K562 (cell line): ENCODE data around the gene TRPM4. TPM values are rescaled to one million over a fixed set of nuclear protein-coding genes. Genes with fewer than 3 reads are reported as not detected.
A peak's percentile ranks its signal among the peaks of the same experiment; 100 is the strongest.
"Not testable (repeated sequence)": the region's sequence is repeated elsewhere in the genome, so short reads cannot be mapped to it uniquely, and the experiment has no call there.

Experiments used
- ATAC-seq: fragments of 200-7000 bp; cut with Tn5 transposase; 3 replicates; pipeline ENCODE4 v1.9.1; 2020; ENCODE audit warnings: moderate library complexity
- BruUV-seq: library from RNA; stranded (reverse); fragments of 400-500 nt; replicated peaks from 2 replicates; lab custom pipeline; 2021; lab: Mats Ljungman, UMichigan
- CTCF ChIA-PET: fragments of 300-600 bp; formaldehyde crosslinking; extraction: SDS; loops from one replicate; lab custom pipeline; 2021; ENCODE audit warnings: low intra/inter-chr PET ratio; lab: Yijun Ruan, JAX
- POLR2A ChIA-PET: fragments of 300-600, 350-650 bp; sonication (Branson Sonifier 250); formaldehyde crosslinking; extraction: SDS; loops from one replicate; lab custom pipeline; 2021; ENCODE audit warnings: antibody characterized with exemption, inconsistent platforms; lab: Yijun Ruan, JAX
- DNase-seq, 4 experiments: peaks; one replicate each; pipeline versions ENCODE4 v3.0.0 to v3.0.0-alpha.2; 2011 to 2018; ENCODE audit warnings: low spot score in 3 of 4, mixed read lengths in 3 of 4; ENCODE audit errors: extremely low read depth in 1 of 4
- FAIRE-seq: peaks from 2 replicates; lab custom pipeline; 2011; peaks lifted over from hg19 to GRCh38; lab: Jason Lieb, UNC
- H2AFZ ChIP-seq: 2 replicates; pipeline ENCODE4 v1.6.0; 2011; ENCODE audit warnings: low read depth, low read length, control low read depth, inconsistent platforms
- H3K27ac ChIP-seq: fragments of 200-600 bp; 3 replicates; pipeline ENCODE4 v1.8.0; 2011; ENCODE audit warnings: low read depth, mild to moderate bottlenecking, control low read depth, inconsistent platforms, low read length, moderate library complexity, mixed read lengths; ENCODE audit errors: extremely low read depth
- H3K27me3 ChIP-seq, 2 experiments: fragments of 300-600 bp in 1 of 2; 2 replicates in 1 of 2; 3 replicates in 1 of 2; pipeline versions ENCODE4 v1.6.0 to v1.8.0; 2011; ENCODE audit warnings: inconsistent platforms in 2 of 2, low read length in 2 of 2, mild to moderate bottlenecking in 1 of 2, mixed read lengths in 1 of 2, moderate library complexity in 1 of 2; ENCODE audit not compliant: control insufficient read depth in 2 of 2, insufficient read depth in 2 of 2
- H3K36me3 ChIP-seq: fragments of 300-600 bp; 3 replicates; pipeline ENCODE4 v1.8.0; 2011; ENCODE audit warnings: mild to moderate bottlenecking, low read length, inconsistent platforms; ENCODE audit not compliant: control insufficient read depth, insufficient read depth
- H3K4me1 ChIP-seq, 2 experiments: fragments of 200-600 bp in 1 of 2; replicated peaks in 1 of 2; 2 replicates in 1 of 2; 3 replicates in 1 of 2; pipeline versions ENCODE4 v1.5.1 to v1.8.0; 2011; ENCODE audit warnings: inconsistent platforms in 2 of 2, low read length in 2 of 2, mild to moderate bottlenecking in 1 of 2, mixed read lengths in 1 of 2, moderate library complexity in 1 of 2; ENCODE audit not compliant: control insufficient read depth in 2 of 2, insufficient read depth in 2 of 2
- H3K4me2 ChIP-seq: 2 replicates; pipeline ENCODE4 v1.6.1; 2011; ENCODE audit warnings: low read length, control low read depth, inconsistent platforms, mixed read lengths; ENCODE audit not compliant: insufficient read depth
- H3K4me3 ChIP-seq: fragments of 200-600 bp; sonication (generic), shearing (Covaris generic); 2 replicates; pipeline ENCODE4 v1.5.1; 2016; ENCODE audit warnings: control low read depth, inconsistent platforms
- H3K79me2 ChIP-seq: fragments of 200-600 bp; 3 replicates; pipeline ENCODE4 v1.8.0; 2011; ENCODE audit warnings: low read length, inconsistent platforms; ENCODE audit not compliant: control insufficient read depth, insufficient read depth
- H3K9ac ChIP-seq, 2 experiments: 2 replicates each; pipeline versions ENCODE4 v1.6.0 to v1.6.1; 2011; ENCODE audit warnings: low read depth in 2 of 2, low read length in 2 of 2, control low read depth in 1 of 2, inconsistent platforms in 1 of 2, mild to moderate bottlenecking in 1 of 2, mixed read lengths in 1 of 2; ENCODE audit not compliant: insufficient read depth in 1 of 2
- H3K9me1 ChIP-seq: one replicate; pipeline ENCODE4 v1.6.0; 2011; ENCODE audit warnings: inconsistent platforms, mild to moderate bottlenecking, low read length, moderate library complexity; ENCODE audit not compliant: control insufficient read depth, insufficient read depth
- H3K9me3 ChIP-seq: replicated peaks from 2 replicates; pipeline ENCODE4 v1.5.1; 2011; ENCODE audit warnings: low read depth, low read length, inconsistent platforms; ENCODE audit not compliant: control insufficient read depth, insufficient read depth
- H4K20me1 ChIP-seq: replicated peaks from 2 replicates; pipeline ENCODE4 v1.6.1; 2011; ENCODE audit warnings: low read length, inconsistent platforms, mixed read lengths; ENCODE audit not compliant: control insufficient read depth, insufficient read depth
- HBP1 ChIP-seq: fragments of 450-650 bp; formaldehyde crosslinking; IDR thresholded peaks from 2 replicates; pipeline ENCODE4 v1.4.0; 2022; ENCODE audit warnings: missing genetic modification characterization
- IRF1 ChIP-seq: sonication (generic); formaldehyde crosslinking; IDR thresholded peaks from 2 replicates; pipeline ENCODE4 v1.8.0; 2022; ENCODE audit warnings: missing genetic modification reagents, mild to moderate bottlenecking, borderline replicate concordance
- MED1 ChIP-seq: sonication (generic); formaldehyde crosslinking; IDR thresholded peaks from 2 replicates; pipeline ENCODE4 v1.8.1; 2023; ENCODE audit warnings: missing genetic modification reagents, borderline replicate concordance
- NR2C2 ChIP-seq, 2 experiments: fragments of 200-800 bp in 1 of 2; sonication (Bioruptor generic) in 1 of 2; sonication (generic) in 1 of 2; formaldehyde crosslinking in 1 of 2; IDR thresholded peaks; 2 replicates each; pipeline versions ENCODE4 v1.6.1 to v1.8.0; 2016 to 2022; ENCODE audit warnings: mild to moderate bottlenecking in 1 of 2, missing compliant biosample characterization in 1 of 2, missing genetic modification characterization in 1 of 2, missing genetic modification reagents in 1 of 2
- PCBP2 ChIP-seq: fragments of 200-400 bp; formaldehyde crosslinking; IDR thresholded peaks from 2 replicates; pipeline ENCODE4 v1.6.1; 2018; ENCODE audit warnings: low read length, low read depth, mild to moderate bottlenecking, moderate library complexity; ENCODE audit not compliant: poor library complexity, severe bottlenecking
- ZNF57 ChIP-seq: fragments of 450-650 bp; formaldehyde crosslinking; IDR thresholded peaks from 2 replicates; pipeline ENCODE4 v1.4.0; 2020; ENCODE audit warnings: mild to moderate bottlenecking, moderate library complexity
- ZNF766 ChIP-seq: fragments of 200-800 bp; sonication (Bioruptor generic); conservative IDR thresholded peaks from 2 replicates; pipeline ENCODE4 v1.6.1; 2016; ENCODE audit warnings: missing genetic modification characterization, missing compliant biosample characterization
- WGBS: fragments of 100-300 bp; shearing (Covaris generic); methylation state at CpG from one replicate; pipeline ENCODE4 v1.1.6; 2016; ENCODE audit warnings: low coverage, mixed read lengths; ENCODE audit not compliant: insufficient coverage; ENCODE audit errors: missing lambda C conversion rate; 5-methylcytosine and 5-hydroxymethylcytosine counted together
- in situ Hi-C: fragments of 300-500 bp; cut with MboI; formaldehyde crosslinking; loops from 4 replicates; pipeline ENCODE4 v1.15.0; 2018; ENCODE audit warnings: inconsistent platforms, mixed read lengths
- intact Hi-C: fragments of 100-400 bp; cut with micrococcal nuclease; formaldehyde crosslinking; loops from 2 replicates; pipeline ENCODE4 v1.14.2; 2022
- polyA plus RNA-seq, 8 experiments: library from polyadenylated mRNA; depleted of rRNA in 4 of 8; stranded (reverse) in 5 of 8; unstranded in 3 of 8; fragments of >200 nt; fragmentation: Nextera tagmentation in 2 of 8; fragmentation: Illumina TruSeq in 1 of 8; extraction: Ambion mirVana in 2 of 8; extraction: Trizol in 1 of 8; gene quantifications; 2 replicates each; pipeline versions ENCODE4 v1.2.1 to v1.2.3, GENCODE V29; 2011 to 2014; ENCODE audit warnings: inconsistent platforms in 1 of 8, missing spikeins in 1 of 8
- total RNA-seq, 7 experiments: library from RNA; depleted of rRNA in 6 of 7; stranded (reverse); fragments of >200 nt in 6 of 7; fragmentation: Illumina TruSeq in 2 of 7; extraction: Trizol in 2 of 7; gene quantifications; 2 replicates each; pipeline versions ENCODE4 v1.2.1 to v1.2.3, GENCODE V29; 2011 to 2021; ENCODE audit warnings: low replicate concordance in 1 of 7

The TRPM4 gene
- total and polyA plus RNA-seq, 9 of the 15 experiments (the other 6 are each of a cell fraction or from before 2014, with no cell fraction given), result 6.5 to 45.4 (median 15.2) TPM

DNA sequence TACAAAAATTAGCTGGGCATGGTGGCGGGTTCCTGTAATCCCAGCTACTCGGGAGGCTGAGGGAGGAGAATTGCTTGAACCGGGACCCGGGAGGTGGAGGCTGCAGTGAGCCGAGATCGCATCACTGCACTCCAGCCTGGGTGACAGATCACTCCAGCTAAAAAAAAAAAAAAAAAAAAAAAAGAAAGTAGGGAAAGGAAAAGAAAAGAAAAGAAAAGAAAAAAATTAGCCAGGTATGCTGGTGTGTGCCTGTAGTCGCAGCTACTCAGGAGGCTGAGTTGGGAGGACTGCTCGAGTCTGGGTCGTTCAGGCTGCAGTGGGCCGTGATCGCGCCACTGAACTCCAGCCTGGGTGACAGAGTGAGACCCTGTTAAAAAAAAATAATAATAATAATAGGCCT, 30.4 kb upstream of the TRPM4 start:
- H3K9me1 ChIP-seq; H3K9me3 ChIP-seq; ATAC-seq; DNase-seq; intact Hi-C loops; H3K4me3 ChIP-seq; CTCF ChIA-PET; H3K27me3 ChIP-seq; BruUV-seq; in situ Hi-C loops; FAIRE-seq; H4K20me1 ChIP-seq; TF ChIP-seq NR2C2 (CRISPR knock-in tag; IDR thresholded peaks at IDR 0.05): not testable (repeated sequence)
- WGBS, result 88% methylated on average over 10 of the region's 12 CpGs
- Histone ChIP-seq H3K4me1 (peaks cover 16 to 44% of the 10 kb centered on the region in 2 experiments), H2AFZ (peak overlapping the region; percentile 99; the same call in 1 of the 2 replicates), H3K36me3 (peaks cover 14% of the 10 kb centered on the region; the same call in 2 of the 3 replicates), H3K9ac (peak overlapping the region; percentile 57 to 78), H3K4me2 (peak overlapping the region; percentile 80), H3K79me2 (peaks cover 17% of the 10 kb centered on the region; the same call in 2 of the 3 replicates), H3K27ac (peak overlapping the region; percentile 74; the same call in 1 of the 3 replicates)
- TF ChIP-seq NR2C2 (tag; IDR thresholded peaks at IDR 0.05), result 0 out of 2 replicates have a peak, but pooled peaks have one; percentile 0
- POLR2A ChIA-PET, result interaction anchor here (0.9 to 3.1 kb wide), 3 partner anchors 19 to 28 kb away, joined by 4 to 15 read pairs (median 5); partner anchors contain the start of gene HRC

DNA sequence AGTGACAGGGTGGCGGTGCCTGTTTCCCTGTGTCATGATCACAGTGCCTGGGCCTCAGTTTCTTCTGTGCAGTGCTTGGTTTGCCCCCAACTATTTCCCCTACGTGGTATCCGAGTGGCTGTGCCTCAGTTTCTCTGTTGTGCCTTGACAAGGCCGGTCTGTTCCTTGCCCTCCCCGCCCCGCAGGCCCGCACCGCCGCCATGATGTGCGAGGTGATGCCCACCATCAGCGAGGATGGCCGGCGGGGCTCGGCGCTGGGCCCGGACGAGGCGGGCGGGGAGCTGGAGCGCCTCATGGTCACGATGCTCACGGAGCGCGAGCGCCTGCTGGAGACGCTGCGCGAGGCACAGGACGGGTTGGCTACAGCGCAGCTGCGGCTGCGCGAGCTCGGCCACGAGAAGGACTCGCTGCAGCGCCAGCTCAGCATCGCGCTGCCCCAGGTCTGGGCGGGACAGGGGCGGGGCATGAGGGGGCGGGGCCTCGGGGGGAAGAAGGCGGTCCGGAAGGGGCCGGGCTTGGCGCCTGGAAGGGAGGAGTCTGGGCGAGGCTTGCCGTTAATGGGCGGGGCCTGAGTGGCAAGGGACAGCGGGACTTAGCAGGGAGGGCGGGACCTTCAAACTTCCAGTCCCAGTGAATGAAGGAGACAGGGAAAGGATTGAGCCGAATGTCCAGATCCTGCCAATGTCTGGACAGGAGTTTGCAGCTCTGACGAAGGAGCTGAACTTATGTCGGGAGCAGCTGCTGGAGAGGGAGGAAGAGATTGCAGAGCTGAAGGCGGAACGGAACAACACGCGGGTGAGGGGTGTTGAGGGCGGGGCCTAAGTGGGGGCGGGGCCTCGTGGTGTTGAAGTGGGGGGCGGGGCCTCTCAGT, 29.7 kb upstream of the TRPM4 start:
- TSS peak; percentile 82 for BruUV-seq
- Histone ChIP-seq H3K79me2 (peaks cover 17% of the 10 kb centered on the region; the same call in 2 of the 3 replicates), H3K4me2 (peak overlapping the region; percentile 100), H4K20me1 (no peaks in the 10 kb centered on the region), H2AFZ (peak overlapping the region; percentile 100), H3K4me3 (peak overlapping the region; percentile 55), H3K36me3 (peaks cover 20% of the 10 kb centered on the region; the same call in 2 of the 3 replicates), H3K9ac (peak overlapping the region; percentile 76 to 92), H3K9me3 (no peaks in the 10 kb centered on the region), H3K9me1 (no peaks in the 10 kb centered on the region), H3K27ac (peak overlapping the region; percentile 74), H3K4me1 (peaks cover 19 to 48% of the 10 kb centered on the region in 2 experiments), H3K27me3 (no peaks in the 10 kb centered on the region)
- peak; percentile 95 for FAIRE-seq
- WGBS, result 5% methylated on average over 56 of the region's 63 CpGs
- peak; percentile 95 to 97 (median 96) for DNase-seq
- peak; percentile 97 for ATAC-seq
- in situ Hi-C loops, result no loop called here
- ChIA-PET POLR2A (interaction anchor here (0.6 to 3.1 kb wide), 10 partner anchors 8 to 72 kb away, joined by 3 to 15 read pairs (median 4); partner anchors contain the start of genes HRC and TRPM4), CTCF (no interaction called here)
- intact Hi-C loops, result loop anchor here (2.0 kb wide), 1 partner anchor 15 kb away; no protein-coding TSS in a partner anchor
- TF ChIP-seq IRF1 (no peak), HBP1 (CRISPR knock-in tag) (peak; percentile 98), MED1 (CRISPR knock-in tag) (no peak), PCBP2 (no peak), ZNF57 (CRISPR knock-in tag) (no peak), ZNF766 (CRISPR knock-in tag) (no peak)
